AG04450 (cell line): ENCODE measurements around the gene SLC25A27. TPM values are rescaled to one million over a fixed set of nuclear protein-coding genes. Genes with fewer than 3 reads are reported as not detected.

Experiments used
- CTCF ChIA-PET: fragments of 300-600, 350-600 bp; formaldehyde crosslinking; extraction: SDS; loops from one replicate; lab custom pipeline; 2022; ENCODE audit warnings: antibody characterized with exemption, inconsistent platforms; lab: Charles Lee
- POLR2A ChIA-PET: fragments of 350-600 bp; formaldehyde crosslinking; extraction: SDS; loops from one replicate; lab custom pipeline; 2021; ENCODE audit warnings: antibody characterized with exemption, inconsistent platforms; lab: Yijun Ruan, JAX
- DNase-seq: peaks from one replicate; pipeline ENCODE4 v3.0.0-alpha.2; 2011; ENCODE audit warnings: low read depth, low spot score
- H3K27ac ChIP-seq: one replicate; pipeline ENCODE4 v1.5.1; 2012; ENCODE audit warnings: low read depth, low read length, control low read depth
- H3K27me3 ChIP-seq: one replicate; pipeline ENCODE4 v1.6.0; 2012; ENCODE audit warnings: low read length; ENCODE audit not compliant: control insufficient read depth, insufficient read depth
- H3K4me3 ChIP-seq: 2 replicates; pipeline ENCODE4 v1.5.1; 2011; ENCODE audit warnings: mild to moderate bottlenecking, low read depth, low read length, control low read depth
- H3K9me3 ChIP-seq: 2 replicates; pipeline ENCODE4 v1.5.1; 2012; ENCODE audit warnings: low read length; ENCODE audit not compliant: control insufficient read depth, insufficient read depth
- polyA plus RNA-seq: library from polyadenylated mRNA; depleted of rRNA; stranded (reverse); fragments of >200 nt; gene quantifications from 2 replicates; pipeline ENCODE4 v1.2.3, GENCODE V29; 2011
- TF ChIP-seq, protein P1 (sequence below): IDR thresholded peaks from 2 replicates; pipeline ENCODE4 v1.5.1; 2011; ENCODE audit warnings: low read depth, low read length, control low read depth, inconsistent platforms

SLC25A27 gene
- polyA plus RNA-seq, 1 experiment = 0.25 TPM

DNA sequence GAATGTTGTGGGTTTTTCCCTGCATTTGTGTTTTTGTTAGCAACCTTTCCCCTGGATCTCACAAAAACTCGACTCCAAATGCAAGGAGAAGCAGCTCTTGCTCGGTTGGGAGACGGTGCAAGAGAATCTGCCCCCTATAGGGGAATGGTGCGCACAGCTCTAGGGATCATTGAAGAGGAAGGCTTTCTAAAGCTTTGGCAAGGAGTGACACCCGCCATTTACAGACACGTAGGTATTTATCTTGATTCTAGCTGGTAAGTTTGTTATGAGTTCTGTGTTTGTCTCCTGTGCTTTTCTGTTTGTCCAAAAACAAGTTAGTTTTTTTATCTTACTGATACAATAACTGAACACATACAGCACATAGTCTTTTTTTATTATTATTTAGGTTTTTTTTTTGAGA, 3.0 kb downstream of the SLC25A27 start:
- Histone ChIP-seq H3K4me3 (no peak overlapping the region), H3K9me3 (no peaks in the 10 kb centered on the region), H3K27me3 (peaks cover 12% of the 10 kb centered on the region), H3K27ac (no peak overlapping the region)
- ChIA-PET POLR2A (no interaction called here), CTCF (no interaction called here)
- TF ChIP-seq, protein P1, sequence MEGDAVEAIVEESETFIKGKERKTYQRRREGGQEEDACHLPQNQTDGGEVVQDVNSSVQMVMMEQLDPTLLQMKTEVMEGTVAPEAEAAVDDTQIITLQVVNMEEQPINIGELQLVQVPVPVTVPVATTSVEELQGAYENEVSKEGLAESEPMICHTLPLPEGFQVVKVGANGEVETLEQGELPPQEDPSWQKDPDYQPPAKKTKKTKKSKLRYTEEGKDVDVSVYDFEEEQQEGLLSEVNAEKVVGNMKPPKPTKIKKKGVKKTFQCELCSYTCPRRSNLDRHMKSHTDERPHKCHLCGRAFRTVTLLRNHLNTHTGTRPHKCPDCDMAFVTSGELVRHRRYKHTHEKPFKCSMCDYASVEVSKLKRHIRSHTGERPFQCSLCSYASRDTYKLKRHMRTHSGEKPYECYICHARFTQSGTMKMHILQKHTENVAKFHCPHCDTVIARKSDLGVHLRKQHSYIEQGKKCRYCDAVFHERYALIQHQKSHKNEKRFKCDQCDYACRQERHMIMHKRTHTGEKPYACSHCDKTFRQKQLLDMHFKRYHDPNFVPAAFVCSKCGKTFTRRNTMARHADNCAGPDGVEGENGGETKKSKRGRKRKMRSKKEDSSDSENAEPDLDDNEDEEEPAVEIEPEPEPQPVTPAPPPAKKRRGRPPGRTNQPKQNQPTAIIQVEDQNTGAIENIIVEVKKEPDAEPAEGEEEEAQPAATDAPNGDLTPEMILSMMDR = peak; percentile 21
- no peak for DNase-seq

DNA sequence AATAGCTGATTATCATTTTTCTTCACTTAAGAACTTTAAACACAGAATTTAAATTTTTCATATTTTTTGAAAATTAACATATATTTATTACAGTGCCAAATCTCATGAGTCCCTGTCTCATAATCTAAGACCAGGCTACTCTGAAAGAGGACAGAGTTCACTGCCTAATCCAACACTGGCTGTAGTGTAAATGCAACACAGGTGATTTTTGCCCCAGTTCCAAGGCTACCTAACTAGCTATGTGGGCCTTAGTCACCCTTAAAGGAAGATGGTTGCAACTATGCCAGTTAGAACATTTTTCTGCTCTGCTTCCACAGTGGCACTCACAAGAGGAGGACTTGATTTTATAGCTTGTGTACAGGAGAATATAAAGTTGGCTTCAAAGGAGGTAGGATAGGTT, 4.9 kb downstream of the SLC25A27 start:
- ChIA-PET CTCF (interaction anchor here (0.6 kb wide), 1 partner anchor 8 kb away, joined by 3 read pairs; no protein-coding TSS in a partner anchor), POLR2A (no interaction called here)
- no peaks in the 10 kb centered on the region for H3K9me3 ChIP-seq
- H3K4me3 ChIP-seq = no peak overlapping the region
- no peak overlapping the region for H3K27ac ChIP-seq
- TF ChIP-seq, protein P1 = no peak
- peaks cover 7% of the 10 kb centered on the region for H3K27me3 ChIP-seq
- no peak for DNase-seq

DNA sequence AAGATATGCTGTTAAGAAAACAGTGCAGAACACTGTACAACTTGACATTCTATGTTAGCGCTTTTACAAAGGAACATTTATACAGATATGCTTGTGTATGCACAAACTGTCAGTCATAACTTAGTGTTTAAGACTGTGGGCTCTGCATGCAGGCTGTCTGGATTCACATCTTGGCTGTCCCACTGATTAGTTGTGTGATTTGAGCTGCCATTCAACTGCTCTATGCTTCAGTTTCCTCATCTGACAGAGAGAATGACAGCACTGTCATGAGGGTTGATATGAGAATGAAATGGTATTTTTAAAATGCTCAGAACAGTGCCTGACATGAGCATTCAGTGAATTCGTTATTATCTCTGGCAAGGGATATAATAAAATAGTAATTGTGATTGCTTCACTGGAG, 8.7 kb downstream of the SLC25A27 start:
- ChIA-PET POLR2A (no interaction called here), CTCF (interaction anchor here (0.9 to 1.0 kb wide), 2 partner anchors 29 to 42 kb away, joined by 3 read pairs; no protein-coding TSS in a partner anchor)
- H3K27ac ChIP-seq = no peak overlapping the region
- TF ChIP-seq, protein P1 = no peak
- DNase-seq = no peak
- H3K9me3 ChIP-seq = no peaks in the 10 kb centered on the region
- no peaks in the 10 kb centered on the region for H3K27me3 ChIP-seq
- H3K4me3 ChIP-seq = no peak overlapping the region

DNA sequence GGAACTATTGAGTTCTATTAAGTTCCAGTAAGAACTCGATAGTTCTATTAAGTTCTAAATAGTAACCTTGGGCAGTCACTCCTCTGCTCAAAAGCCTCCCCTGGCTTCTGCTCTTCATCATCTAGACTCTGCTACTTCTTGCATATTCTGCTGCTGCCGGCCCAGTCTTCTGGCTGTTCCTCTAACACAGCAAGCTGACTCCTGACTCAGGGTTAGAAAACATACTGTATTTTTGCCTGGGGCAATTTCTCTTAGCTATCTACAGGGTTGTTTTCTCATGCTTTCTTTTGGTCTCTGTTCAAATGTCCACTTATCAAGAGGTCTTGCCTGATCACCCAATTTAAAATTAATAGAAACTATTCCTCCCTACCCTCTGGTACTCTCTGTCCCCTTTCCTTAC, 14.6 kb downstream of the SLC25A27 start:
- no peak overlapping the region for H3K27ac ChIP-seq
- CTCF ChIA-PET = no interaction called here

DNA sequence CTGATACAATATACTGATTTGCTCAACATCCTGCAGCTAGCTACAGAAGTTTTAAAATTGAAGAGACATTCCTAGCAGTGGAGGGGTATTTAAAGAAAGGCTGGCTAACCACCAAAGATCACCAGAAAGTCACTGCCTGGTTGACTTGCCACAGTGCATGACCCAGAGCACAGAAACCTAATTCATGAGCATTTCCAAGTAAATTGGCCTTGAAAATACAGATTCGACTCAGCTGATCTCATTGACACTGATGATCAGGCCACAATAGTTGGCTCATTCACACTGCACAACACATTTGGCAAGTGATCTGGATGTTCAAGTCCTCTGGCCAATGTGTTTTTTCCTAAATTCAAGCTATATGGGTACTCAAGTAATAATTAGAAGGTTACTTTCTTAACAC, 21.6 kb downstream of the SLC25A27 start:
- TF ChIP-seq, protein P1 = no peak
- Histone ChIP-seq H3K27ac (no peak overlapping the region), H3K27me3 (no peaks in the 10 kb centered on the region), H3K9me3 (no peaks in the 10 kb centered on the region), H3K4me3 (no peak overlapping the region)
- ChIA-PET CTCF (no interaction called here), POLR2A (no interaction called here)
- DNase-seq = no peak

More for the DNA sequence above, 14.6 kb downstream of the SLC25A27 start:
- TF ChIP-seq, protein P1 = no peak
- no peak for DNase-seq
- POLR2A ChIA-PET = no interaction called here
- Histone ChIP-seq H3K9me3 (no peaks in the 10 kb centered on the region), H3K4me3 (no peak overlapping the region), H3K27me3 (no peaks in the 10 kb centered on the region)
